Tibial nerve (tissue), 4 donors: ENCODE results near the gene CWC25.

ENCODE experiments used
- EP300 ChIP-seq, 2 donors: sonication (generic); formaldehyde crosslinking; IDR thresholded peaks; one replicate each; pipeline ENCODE4 v1.6.1; 2017; ENCODE audit warnings: antibody characterized with exemption in 2 of 2, mild to moderate bottlenecking in 1 of 2
- POLR2A ChIP-seq, 2 donors: fragments of 450-650 bp; IDR thresholded peaks; one replicate each; pipeline ENCODE4 v1.6.1; 2017; ENCODE audit warnings: antibody characterized with exemption in 2 of 2, mild to moderate bottlenecking in 2 of 2, moderate library complexity in 2 of 2
- TF ChIP-seq, protein P1 (sequence below), 5 experiments: fragments of 200-600 bp in 3 of 5; fragments of 450-650 bp in 2 of 5; sonication (generic) in 3 of 5; IDR thresholded peaks; one replicate each; pipeline ENCODE4 v1.5.1; 2016 to 2019; ENCODE audit warnings: antibody characterized with exemption in 5 of 5, mild to moderate bottlenecking in 3 of 5, moderate library complexity in 2 of 5

DNA sequence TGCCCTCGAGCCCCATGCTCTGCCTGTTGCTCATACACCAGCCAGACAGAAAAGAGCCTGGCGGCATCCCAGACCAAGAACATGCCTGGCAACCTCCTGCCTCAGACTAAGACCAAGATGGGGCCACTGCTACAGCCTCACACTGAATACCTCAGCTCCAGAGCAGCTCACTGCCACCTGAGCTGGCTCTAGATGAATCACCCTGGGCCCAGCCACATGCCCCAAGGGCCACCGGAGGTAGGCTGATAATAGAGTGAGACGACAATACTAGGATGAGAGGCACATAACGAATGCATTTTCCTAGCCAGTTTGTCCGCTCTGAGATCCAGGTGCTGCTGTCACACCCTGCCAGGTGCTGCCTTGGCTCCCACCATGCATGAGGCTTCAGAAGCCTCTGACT lies 38.7 kb downstream of the CWC25 start:
- TF ChIP-seq, protein P1, sequence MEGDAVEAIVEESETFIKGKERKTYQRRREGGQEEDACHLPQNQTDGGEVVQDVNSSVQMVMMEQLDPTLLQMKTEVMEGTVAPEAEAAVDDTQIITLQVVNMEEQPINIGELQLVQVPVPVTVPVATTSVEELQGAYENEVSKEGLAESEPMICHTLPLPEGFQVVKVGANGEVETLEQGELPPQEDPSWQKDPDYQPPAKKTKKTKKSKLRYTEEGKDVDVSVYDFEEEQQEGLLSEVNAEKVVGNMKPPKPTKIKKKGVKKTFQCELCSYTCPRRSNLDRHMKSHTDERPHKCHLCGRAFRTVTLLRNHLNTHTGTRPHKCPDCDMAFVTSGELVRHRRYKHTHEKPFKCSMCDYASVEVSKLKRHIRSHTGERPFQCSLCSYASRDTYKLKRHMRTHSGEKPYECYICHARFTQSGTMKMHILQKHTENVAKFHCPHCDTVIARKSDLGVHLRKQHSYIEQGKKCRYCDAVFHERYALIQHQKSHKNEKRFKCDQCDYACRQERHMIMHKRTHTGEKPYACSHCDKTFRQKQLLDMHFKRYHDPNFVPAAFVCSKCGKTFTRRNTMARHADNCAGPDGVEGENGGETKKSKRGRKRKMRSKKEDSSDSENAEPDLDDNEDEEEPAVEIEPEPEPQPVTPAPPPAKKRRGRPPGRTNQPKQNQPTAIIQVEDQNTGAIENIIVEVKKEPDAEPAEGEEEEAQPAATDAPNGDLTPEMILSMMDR (IDR thresholded peaks at IDR 0.05): no peak
- TF ChIP-seq EP300 (IDR thresholded peaks at IDR 0.05) (no peak), POLR2A (IDR thresholded peaks at IDR 0.05) (no peak)
